ENCODE data around the gene TGFBR3. TPM values are rescaled to one million over a fixed set of nuclear protein-coding genes. Genes with fewer than 3 reads are reported as not detected.

The TGFBR3 gene
- total and polyA plus RNA-seq, 9 of the 15 experiments (the other 6 are each of a cell fraction or from before 2014, with no cell fraction given) = 3.6 to 32.4 (median 15.6) TPM

DNA sequence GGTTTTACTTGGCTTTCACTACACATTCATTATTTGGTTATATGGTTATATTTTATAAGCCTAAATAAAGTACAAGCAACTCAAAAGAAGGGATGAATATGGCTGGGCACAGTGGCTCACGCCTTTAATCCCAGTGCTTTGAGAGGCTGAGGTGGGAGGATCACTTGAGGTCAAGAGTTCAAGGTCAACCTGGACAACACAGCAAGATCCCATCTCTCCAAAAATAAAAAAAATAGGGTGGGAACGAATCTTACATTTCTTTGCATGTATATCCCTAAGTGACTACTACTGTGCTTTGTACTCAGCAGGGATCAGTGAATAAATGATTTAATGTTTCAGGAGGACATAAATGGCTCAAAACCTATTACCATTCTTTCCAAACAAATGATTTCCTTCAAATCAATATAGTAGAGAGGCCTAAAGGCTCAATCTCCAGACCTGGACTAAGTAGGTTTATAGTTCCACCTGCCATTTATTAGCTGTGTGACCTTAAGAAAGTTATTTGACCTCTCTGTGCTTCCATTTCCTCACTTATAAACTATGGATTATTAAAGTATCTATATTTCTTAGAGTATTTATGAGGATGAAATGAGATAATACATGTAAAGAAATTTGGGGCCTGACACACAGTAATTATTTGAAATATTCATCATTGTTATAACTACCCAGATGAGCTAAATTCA is 28.3 kb downstream of the TGFBR3 start:
- Histone ChIP-seq H4K20me1 (replicated peaks; ENCODE audit: control insufficient read depth, insufficient read depth, low read length) (no peaks in the 10 kb centered on the region), H3K9me1 (ENCODE audit: control insufficient read depth, insufficient read depth, low read length) (no peaks in the 10 kb centered on the region), H3K4me2 (ENCODE audit: insufficient read depth, low read length) (no peak overlapping the region), H3K4me1 (replicated peaks in 1 of 2; ENCODE audit: control insufficient read depth in 2 of 2, insufficient read depth in 2 of 2, low read length in 2 of 2) (no peaks in the 10 kb centered on the region), H3K27ac (ENCODE audit: extremely low read depth, low read depth, low read length) (no peak overlapping the region), H3K9ac (ENCODE audit: insufficient read depth in 1 of 2, low read depth in 2 of 2, low read length in 2 of 2) (no peak overlapping the region), H2AFZ (ENCODE audit: low read depth, low read length) (no peak overlapping the region), H3K4me3 (no peak overlapping the region), H3K27me3 (ENCODE audit: control insufficient read depth in 2 of 2, insufficient read depth in 2 of 2, low read length in 2 of 2) (no peaks in the 10 kb centered on the region), H3K79me2 (ENCODE audit: control insufficient read depth, insufficient read depth, low read length) (no peaks in the 10 kb centered on the region), H3K36me3 (ENCODE audit: control insufficient read depth, insufficient read depth, low read length) (peaks cover 19% of the 10 kb centered on the region; the same call in 1 of the 3 replicates), H3K9me3 (replicated peaks; ENCODE audit: control insufficient read depth, insufficient read depth, low read depth, low read length) (no peaks in the 10 kb centered on the region)
- no TSS peak for BruUV-seq (replicated peaks)
- ChIA-PET CTCF (ENCODE audit: low intra/inter-chr PET ratio) (no interaction called here), POLR2A (interaction anchor here (1.3 kb wide), 1 partner anchor 10 kb away, joined by 3 read pairs; no protein-coding TSS in a partner anchor)
- DNase-seq (ENCODE audit: extremely low read depth in 1 of 4, low spot score in 3 of 4) = no peak
- FAIRE-seq = no peak
- intact Hi-C loops (cut with micrococcal nuclease) (no loop called here), in situ Hi-C loops (cut with MboI) (no loop called here)
- 61% methylated on average over 2 of the region's 2 CpGs for WGBS (ENCODE audit: insufficient coverage, low coverage, missing lambda C conversion rate)
- ATAC-seq = no peak
- TF ChIP-seq POLR2G (IDR thresholded peaks at IDR 0.05; ENCODE audit: low read depth, low read length) (no peak), CTBP1 (IDR thresholded peaks at IDR 0.05; ENCODE audit: borderline replicate concordance) (no peak), ZFP36 (IDR thresholded peaks at IDR 0.05; ENCODE audit: low read depth, low read length, partially characterized antibody) (peak; percentile 15), ZNF121 (CRISPR knock-in tag; conservative IDR thresholded peaks at IDR 0.05) (peak; percentile 94), KDM1A (IDR thresholded peaks at IDR 0.05) (peak; percentile 24 to 52; a peak in 2 of 4 replicates), SMC3 (conservative IDR thresholded peaks at IDR 0.05; ENCODE audit: insufficient read depth, low read depth, low read length) (no peak), RBM17 (IDR thresholded peaks at IDR 0.05; ENCODE audit: borderline replicate concordance, low read depth, low read length) (no peak), BCOR (IDR thresholded peaks at IDR 0.05) (peak; percentile 52; the same call in 1 of the 2 replicates), ESRRA (IDR thresholded peaks at IDR 0.05; ENCODE audit: borderline replicate concordance, low read depth) (peak; percentile 90), NR2C1 (IDR thresholded peaks at IDR 0.05) (peak; percentile 34; the same call in 1 of the 2 replicates), NR2C1 (tag; IDR thresholded peaks at IDR 0.05) (peak; percentile 52; the same call in 1 of the 2 replicates), RBM25 (IDR thresholded peaks at IDR 0.05; ENCODE audit: low read depth, low read length, severe bottlenecking) (peak; percentile 91)
- TF ChIP-seq, protein P1, sequence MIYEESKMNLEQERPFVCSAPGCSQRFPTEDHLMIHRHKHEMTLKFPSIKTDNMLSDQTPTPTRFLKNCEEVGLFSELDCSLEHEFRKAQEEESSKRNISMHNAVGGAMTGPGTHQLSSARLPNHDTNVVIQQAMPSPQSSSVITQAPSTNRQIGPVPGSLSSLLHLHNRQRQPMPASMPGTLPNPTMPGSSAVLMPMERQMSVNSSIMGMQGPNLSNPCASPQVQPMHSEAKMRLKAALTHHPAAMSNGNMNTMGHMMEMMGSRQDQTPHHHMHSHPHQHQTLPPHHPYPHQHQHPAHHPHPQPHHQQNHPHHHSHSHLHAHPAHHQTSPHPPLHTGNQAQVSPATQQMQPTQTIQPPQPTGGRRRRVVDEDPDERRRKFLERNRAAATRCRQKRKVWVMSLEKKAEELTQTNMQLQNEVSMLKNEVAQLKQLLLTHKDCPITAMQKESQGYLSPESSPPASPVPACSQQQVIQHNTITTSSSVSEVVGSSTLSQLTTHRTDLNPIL (CRISPR knock-in tag; IDR thresholded peaks at IDR 0.05) = no peak
- TF ChIP-seq, protein P2, sequence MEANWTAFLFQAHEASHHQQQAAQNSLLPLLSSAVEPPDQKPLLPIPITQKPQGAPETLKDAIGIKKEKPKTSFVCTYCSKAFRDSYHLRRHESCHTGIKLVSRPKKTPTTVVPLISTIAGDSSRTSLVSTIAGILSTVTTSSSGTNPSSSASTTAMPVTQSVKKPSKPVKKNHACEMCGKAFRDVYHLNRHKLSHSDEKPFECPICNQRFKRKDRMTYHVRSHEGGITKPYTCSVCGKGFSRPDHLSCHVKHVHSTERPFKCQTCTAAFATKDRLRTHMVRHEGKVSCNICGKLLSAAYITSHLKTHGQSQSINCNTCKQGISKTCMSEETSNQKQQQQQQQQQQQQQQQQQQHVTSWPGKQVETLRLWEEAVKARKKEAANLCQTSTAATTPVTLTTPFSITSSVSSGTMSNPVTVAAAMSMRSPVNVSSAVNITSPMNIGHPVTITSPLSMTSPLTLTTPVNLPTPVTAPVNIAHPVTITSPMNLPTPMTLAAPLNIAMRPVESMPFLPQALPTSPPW (CRISPR knock-in tag; IDR thresholded peaks at IDR 0.05) = no peak
- TF ChIP-seq, protein P3, sequence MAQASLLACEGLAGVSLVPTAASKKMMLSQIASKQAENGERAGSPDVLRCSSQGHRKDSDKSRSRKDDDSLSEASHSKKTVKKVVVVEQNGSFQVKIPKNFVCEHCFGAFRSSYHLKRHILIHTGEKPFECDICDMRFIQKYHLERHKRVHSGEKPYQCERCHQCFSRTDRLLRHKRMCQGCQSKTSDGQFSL (CRISPR knock-in tag; IDR thresholded peaks at IDR 0.05) = no peak
- TF ChIP-seq, protein P3 (tag; IDR thresholded peaks at IDR 0.05) = no peak
- TF ChIP-seq, protein P4, sequence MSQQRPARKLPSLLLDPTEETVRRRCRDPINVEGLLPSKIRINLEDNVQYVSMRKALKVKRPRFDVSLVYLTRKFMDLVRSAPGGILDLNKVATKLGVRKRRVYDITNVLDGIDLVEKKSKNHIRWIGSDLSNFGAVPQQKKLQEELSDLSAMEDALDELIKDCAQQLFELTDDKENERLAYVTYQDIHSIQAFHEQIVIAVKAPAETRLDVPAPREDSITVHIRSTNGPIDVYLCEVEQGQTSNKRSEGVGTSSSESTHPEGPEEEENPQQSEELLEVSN (IDR thresholded peaks at IDR 0.05; ENCODE audit: borderline replicate concordance in 1 of 2, extremely low read depth in 1 of 2, insufficient read depth in 1 of 2, insufficient read length in 1 of 2, low read depth in 1 of 2, low read length in 1 of 2, poor library complexity in 1 of 2, severe bottlenecking in 1 of 2) = no peak
